Skin epidermis (tissue), 12 donors: ENCODE measurements around the gene KCNMA1.

Experiments used
- H3K27ac ChIP-seq, 21 experiments: fragments of 200-600 bp; sonication (generic) in 11 of 21; one replicate each; pipeline ENCODE4 v1.5.0; 2020; ENCODE audit warnings: mild to moderate bottlenecking in 3 of 21, inconsistent platforms in 2 of 21, moderate library complexity in 2 of 21
- H3K4me3 ChIP-seq, 7 experiments: fragments of 200-600 bp; sonication (generic) in 2 of 7; one replicate each; pipeline ENCODE4 v1.5.0; 2020; ENCODE audit warnings: inconsistent platforms in 2 of 7, mild to moderate bottlenecking in 2 of 7, moderate library complexity in 1 of 7

Gene KCNMA1

GRCh38 chr10:77286531-77287508, 350.8 kb downstream of the KCNMA1 start:
- no peak overlapping the region for H3K4me3 ChIP-seq
- H3K27ac ChIP-seq, result no peak overlapping the region

DNA sequence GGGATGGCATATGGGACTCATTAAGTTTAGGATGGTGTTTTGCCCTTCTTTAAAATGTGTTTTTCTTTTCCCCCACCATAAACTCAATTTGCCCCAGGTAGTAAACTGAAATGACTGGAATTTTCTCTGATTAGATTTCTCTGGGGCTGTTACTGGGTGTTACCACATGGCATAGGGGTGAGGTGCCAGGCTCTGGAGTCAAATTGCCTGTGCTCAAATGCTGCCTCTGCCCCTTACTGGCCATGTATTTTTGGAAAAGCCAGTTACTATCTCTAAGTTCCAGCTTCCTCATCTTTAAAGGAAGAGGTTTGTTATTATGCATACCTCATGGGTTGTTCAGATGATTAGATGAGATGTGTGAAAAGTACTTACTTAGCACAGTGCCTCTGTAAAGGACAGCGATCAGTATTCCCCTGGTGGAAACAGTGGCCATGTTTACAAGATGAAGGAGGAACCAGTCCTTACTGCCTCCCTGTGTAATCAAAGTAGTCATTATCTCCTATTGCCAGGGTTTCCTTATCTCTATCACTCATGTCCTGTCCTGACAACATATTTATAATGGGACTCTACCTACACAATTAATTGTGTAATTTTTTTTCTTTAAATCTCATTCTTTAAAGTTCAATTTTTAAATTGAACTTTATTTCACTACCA, 352.0 kb downstream of the KCNMA1 start:
- Histone ChIP-seq H3K4me3 (no peak overlapping the region), H3K27ac (no peak overlapping the region)

- H3K4me3 ChIP-seq, result no peak overlapping the region
- no peak overlapping the region for H3K27ac ChIP-seq
Observed at GRCh38 chr10:77284797-77285196, 352.8 kb downstream of the KCNMA1 start.

- H3K27ac ChIP-seq, result no peak overlapping the region
Observed at GRCh38 chr10:77283326-77283725, 354.3 kb downstream of the KCNMA1 start.

DNA sequence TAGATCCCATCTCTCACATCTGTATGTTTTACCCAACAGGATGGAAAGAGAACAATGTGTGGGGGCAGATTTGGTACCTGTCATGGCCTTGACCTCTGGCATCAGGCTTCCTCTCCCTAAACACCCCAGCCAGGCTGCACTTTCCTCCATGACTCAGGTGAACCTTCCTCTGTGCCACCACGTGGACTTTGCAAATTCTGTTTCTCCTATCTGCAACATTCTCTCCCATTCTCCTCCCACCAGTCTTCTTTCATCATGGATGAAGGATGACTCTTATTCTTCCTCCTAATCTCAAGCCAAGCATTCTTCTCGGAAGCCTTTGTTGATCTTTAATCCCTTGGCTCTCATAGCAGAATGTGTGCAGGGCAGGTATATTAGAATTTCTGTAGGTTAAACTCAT, 355.4 kb downstream of the KCNMA1 start:
- Histone ChIP-seq H3K4me3 (no peak overlapping the region), H3K27ac (no peak overlapping the region)

More at GRCh38 chr10:77283326-77283725, 354.3 kb downstream of the KCNMA1 start:
- no peak overlapping the region for H3K4me3 ChIP-seq

DNA sequence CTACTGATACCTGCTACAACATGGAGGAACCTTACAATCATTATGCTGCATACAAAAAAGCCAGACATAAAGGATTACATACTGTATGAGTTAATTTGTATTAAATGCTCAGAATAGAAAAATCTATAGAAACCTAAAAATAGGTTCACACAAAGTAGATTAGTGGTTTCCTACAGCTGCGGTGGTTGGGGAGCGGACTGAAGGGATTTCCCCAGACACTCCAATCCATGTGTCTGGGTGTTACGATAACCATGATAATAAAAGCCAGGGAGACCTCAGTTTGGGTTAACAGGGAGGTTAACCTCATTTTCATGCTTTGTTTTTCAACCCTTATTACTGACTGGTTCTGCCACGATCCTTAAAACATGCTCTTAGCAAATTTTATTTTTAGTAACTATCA, 355.9 kb downstream of the KCNMA1 start:
- no peak overlapping the region for H3K27ac ChIP-seq
- H3K4me3 ChIP-seq, result no peak overlapping the region

- no peak overlapping the region for H3K4me3 ChIP-seq
- H3K27ac ChIP-seq, result no peak overlapping the region
Observed at GRCh38 chr10:77279207-77279606, 358.4 kb downstream of the KCNMA1 start.

DNA sequence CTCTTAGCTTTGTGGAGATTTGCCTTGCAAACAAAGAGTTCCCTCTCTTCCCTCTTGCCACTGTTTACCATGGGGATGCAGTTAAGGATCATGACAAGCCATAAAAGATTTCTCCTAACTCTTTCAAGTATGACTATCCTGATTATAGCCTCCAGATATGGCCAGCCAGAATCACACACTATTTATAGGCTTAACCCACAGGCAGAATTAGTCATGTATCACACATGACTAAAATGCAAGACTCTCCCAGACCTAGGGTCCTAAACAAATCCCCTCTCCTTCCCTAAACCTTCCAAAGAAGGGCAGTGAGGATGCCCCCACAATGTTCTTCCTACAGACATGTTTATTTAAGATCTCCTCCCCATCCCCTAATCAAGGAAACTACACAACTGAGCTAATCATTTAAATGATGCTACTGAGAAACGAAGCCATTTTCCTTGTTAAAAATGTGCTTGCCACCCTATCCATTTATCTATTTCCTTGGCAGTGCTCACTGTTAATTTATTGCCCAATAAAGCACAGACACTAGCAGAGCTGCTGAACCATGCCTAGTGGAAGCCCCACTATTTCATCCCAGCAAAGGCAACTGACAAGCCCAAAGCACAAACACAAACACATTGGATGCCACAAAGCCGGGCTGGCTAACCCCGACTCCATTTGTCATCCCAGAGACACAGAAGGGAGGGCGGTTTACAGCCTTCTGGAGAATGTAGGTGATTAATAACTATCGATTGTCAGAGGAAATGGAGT, 363.4 kb downstream of the KCNMA1 start:
- H3K27ac ChIP-seq, result no peak overlapping the region
- H3K4me3 ChIP-seq, result no peak overlapping the region

DNA sequence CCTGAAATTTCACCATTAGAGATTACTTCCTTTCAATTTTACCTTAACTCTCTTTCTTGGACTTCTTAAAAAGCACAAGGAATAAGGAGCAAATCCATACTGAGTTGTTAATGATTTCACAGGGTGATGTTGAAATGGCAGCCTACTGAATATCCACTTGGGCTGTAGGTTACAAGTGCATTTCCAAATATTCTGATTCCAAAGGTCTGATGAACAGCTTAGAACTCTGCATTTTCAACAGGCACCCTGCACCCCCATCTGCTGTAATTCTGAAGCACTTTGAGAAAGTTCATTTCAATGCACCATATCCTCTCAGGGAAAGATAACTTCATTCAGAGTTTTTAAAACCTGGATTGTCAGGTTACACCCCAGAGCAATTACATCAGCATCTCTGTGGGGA, 368.4 kb downstream of the KCNMA1 start:
- no peak overlapping the region for H3K4me3 ChIP-seq
- no peak overlapping the region for H3K27ac ChIP-seq

GRCh38 chr10:77268721-77269120, 368.9 kb downstream of the KCNMA1 start:
- H3K4me3 ChIP-seq, result no peak overlapping the region
- no peak overlapping the region for H3K27ac ChIP-seq

DNA sequence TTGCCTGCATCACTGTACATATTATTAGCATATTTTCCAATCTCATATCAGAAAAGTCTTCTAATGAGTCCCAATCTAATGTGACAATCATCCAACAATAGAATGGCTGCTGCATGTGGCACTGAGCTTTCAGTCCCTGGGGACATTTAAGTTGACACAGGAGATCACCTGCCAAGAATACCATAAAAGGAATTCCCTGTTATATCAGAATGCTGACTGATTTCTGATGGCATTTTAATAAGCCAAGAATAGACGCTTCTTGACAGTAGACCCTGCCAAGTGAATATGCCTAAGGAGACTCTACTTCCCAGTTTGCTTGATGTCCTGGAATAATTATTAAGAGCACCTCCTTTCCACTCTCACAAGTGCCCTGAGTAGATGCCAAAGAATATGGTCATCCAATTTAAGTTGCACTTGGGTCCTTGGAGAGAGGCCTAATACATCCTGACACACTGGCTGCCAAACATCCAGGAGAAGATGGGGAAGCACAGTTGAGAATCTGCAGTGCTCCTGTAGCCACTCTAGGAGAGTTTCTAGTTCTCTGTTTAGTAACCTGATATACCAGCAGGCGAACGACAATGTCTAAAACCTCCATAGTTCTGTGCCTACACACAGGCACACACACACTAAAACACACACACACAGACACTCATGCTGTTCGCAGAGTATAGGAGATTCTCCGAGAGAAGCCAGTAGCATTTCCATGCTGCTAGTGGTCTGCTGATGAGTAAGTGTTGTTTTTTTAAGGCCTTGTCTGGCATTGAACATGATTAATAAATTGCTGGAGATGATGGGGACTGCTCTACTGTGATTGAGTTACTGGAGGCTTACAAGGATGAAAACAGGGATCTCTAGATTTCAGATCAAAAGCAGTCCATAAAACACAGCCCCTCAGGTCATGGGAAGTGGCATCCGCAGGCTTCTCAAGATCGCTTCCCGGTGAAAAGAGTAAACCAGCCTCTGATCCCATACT, 369.6 kb downstream of the KCNMA1 start:
- H3K27ac ChIP-seq, result no peak overlapping the region
- no peak overlapping the region for H3K4me3 ChIP-seq

GRCh38 chr10:77266242-77266641, 371.4 kb downstream of the KCNMA1 start:
- H3K4me3 ChIP-seq, result no peak overlapping the region
- no peak overlapping the region for H3K27ac ChIP-seq

DNA sequence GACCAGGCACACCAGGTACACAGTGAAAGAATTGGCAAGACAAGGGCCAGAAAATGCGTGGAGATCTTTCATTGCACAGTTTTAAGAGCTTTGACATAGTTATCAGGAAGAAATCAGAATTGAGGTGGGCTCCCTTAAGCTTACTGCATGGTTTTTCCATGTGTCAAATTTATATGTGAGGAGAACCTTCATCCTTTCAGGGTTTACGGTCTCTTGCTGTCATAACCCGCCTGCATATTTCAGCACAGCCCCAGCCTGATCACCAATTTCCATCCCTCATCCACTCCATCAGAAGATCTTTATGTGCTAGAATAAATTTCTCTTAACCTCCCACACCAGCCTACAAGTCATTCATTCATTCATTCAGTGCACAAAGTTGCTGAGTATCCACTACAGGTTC, 373.1 kb downstream of the KCNMA1 start:
- Histone ChIP-seq H3K27ac (no peak overlapping the region), H3K4me3 (no peak overlapping the region)

DNA sequence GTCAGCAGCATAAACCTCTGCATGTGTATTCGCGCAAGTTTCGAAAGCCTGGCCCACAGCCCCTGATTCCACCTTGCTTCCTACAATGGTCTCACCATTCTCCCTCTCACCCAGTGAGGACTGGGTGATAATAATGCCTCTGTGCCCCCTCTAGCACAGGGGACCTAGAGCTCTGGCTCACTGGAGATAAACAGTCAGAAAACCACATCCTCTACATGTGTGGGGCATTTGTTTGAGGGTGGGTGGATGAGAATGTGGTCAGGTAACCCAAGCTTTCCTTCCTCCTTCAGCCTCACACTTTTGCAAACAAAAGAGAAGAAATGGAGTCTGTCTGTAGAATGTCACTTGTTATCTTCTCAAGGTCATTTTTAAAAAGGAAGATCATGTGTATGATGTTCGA, 373.5 kb downstream of the KCNMA1 start:
- no peak overlapping the region for H3K27ac ChIP-seq
- H3K4me3 ChIP-seq, result no peak overlapping the region

- H3K4me3 ChIP-seq, result no peak overlapping the region
- H3K27ac ChIP-seq, result no peak overlapping the region
Observed at GRCh38 chr10:77263700-77264099, 373.9 kb downstream of the KCNMA1 start.

- Histone ChIP-seq H3K4me3 (no peak overlapping the region), H3K27ac (no peak overlapping the region)
Observed at GRCh38 chr10:77261146-77261545, 376.5 kb downstream of the KCNMA1 start.

DNA sequence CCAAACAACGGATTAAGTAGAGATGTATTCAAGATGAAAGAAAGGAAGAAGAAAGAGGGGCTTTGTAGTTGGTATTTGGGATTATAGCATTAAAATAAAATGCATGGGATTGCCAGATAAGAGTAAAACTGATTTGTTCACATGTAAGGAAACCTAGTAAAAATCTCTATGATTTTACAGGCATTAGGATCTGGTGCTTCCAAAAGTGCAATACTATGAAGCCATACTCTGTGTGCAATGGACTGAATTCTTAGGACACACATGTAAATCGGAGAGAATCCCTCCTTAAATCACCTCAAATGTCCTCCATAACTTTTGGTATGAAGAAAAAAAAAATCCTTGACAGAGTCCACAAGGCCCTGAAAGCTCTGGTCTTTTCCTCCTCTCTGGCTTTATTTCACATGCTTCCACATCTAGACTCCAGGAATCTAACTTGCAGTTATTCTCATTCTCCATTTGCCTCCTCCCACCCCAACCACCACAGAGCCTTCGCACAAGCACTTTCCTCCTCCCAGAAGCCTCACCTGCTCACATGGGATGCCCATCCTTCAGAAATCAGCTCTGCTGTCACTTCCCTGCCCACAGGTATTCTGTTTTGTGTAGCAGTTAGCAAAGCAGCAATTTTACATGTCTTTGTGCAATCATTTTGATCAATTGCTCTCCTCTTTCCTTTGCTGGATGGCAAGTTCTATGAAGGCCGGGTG, 378.3 kb downstream of the KCNMA1 start:
- no peak overlapping the region for H3K27ac ChIP-seq
- no peak overlapping the region for H3K4me3 ChIP-seq

DNA sequence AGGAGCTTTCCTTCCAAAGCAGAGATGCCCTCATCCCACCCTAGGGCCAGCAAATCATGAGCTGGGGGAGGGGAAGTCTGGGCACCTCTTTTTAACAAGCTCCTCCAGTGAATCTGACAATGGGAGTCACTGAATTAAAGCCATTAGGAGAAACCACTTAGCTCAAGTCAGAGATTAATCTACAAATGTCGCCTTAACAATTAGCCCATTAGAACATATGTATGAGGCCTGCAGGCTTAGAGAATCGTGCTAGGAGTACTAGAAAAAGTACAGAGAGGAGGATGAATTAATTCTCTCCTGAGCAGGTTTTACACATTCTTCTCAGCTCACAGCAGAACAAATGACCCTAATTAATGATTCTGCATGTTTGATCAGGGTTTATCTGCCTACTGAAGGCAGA, 381.3 kb downstream of the KCNMA1 start:
- H3K4me3 ChIP-seq, result no peak overlapping the region
- H3K27ac ChIP-seq, result no peak overlapping the region
